Retina (tissue), 1 donor: Measurements from ENCODE around the gene LCE1E.

Source experiments
- DNase-seq: peaks from one replicate; pipeline ENCODE4 v3.0.0-alpha.2; 2016

LCE1E gene

DNA sequence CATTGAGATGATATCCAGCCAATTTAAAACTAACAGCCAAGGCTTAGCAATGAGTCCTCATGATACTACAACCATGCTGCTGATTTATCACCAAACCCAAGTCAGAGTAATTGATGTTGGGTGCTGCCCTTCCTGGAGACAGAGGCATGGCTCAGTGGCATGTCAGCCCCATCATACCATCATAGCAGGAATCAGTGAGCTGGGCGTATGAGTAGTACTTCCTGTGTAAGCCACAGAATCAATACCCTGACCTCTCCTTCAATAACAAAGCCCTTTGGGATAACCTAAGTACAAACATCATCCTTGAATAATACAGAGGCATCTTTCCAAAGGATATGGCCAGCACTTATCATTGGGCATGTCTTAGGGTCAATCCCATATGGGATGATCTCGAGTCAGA, 3.0 kb upstream of the LCE1E start:
- no peak for DNase-seq

DNA sequence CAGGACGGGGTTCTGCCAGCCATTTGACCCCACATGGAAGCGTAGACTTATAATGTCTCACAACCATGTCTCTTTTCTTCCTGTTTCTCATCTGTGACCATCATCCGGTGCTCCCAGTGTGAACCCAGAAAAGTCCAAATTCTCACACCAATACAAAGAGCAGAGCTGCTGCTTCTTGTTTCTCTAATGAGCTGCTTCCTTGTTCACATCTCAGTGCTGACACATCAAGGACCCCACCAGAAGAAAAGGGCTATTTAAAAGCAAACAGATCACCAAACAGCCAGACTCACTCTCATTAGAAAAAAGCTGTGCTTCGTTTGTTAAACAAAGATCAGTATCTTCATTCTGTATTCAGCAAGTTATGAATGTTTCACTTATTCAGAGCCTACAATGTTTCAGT, 9.6 kb downstream of the LCE1E start:
- DNase-seq: no peak

GRCh38 chr1:152796421-152796820, 10.4 kb downstream of the LCE1E start, which contains the start of gene LCE1D:
Gene LCE1D (plus strand): TSS chr1:152796721. CDS start chr1:152797795, 1,074 bp downstream.
- DNase-seq: no peak

DNA sequence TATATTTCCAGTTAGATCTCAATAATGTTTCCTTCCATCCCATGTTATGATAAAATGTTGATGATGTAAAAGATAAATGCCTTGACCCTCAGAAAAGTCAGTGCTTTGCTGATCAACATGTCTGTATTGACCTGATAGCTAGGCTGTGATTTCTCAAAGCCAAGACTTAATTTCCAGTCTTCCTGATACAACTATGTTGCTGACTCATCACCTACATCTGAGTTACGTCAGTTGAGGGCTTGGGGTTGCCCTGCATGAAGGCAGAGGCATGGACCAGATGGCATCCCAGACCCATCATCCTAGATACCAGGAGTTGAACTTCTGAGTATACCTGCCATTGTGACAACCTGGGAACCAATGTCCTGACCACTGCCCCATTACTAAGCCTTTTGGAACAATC, 15.3 kb downstream of the LCE1E start:
- no peak for DNase-seq

DNA sequence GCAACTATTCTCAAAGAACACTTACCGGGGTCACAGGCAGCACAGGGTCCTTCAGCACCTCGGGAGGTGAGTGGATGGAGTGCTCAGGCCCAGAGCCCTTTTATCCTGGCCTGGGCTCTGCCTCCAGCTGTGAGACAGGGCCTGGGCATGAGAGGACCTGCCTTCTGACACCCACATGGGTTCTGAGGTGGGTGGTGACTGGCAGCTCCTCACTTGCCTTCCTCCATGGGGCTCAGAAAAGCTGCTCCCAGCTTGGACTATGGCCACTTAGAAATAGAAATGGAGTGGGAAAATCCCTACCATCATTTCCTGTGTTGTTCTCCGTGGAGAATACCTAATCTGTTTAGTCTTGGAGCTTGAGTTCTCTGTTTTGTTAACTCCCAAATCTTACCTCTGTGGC, 20.5 kb downstream of the LCE1E start, which contains the start of gene LCE1C:
TSS of gene LCE1C (minus strand) at position 76 of the 400 bp plus-strand sequence. CDS start 1,173 bp downstream, outside the sequence.
- no peak for DNase-seq

DNA sequence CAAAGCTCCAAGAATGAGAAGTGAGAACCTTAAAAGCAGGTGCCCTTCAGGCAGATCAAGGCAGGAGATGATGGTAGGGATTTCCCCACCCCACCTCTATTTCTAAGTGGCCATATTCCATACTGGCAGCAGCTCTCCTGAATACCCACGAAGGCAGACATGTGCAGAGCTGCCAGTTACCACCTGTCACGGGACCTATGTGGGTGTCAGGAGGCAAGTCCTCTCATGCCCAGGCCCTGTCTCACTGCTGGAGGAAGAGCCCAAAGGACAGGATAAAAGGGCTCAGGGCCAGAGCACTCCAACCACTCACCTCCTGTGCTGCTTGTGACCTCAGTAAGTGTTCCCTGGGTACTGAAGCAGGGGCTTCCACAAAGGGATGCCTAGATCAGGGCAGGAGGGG, 25.0 kb downstream of the LCE1E start:
- no peak for DNase-seq

- DNase-seq: no peak
Observed at GRCh38 chr1:152811671-152812070, 25.6 kb downstream of the LCE1E start, which contains the start of gene LCE1B. Gene LCE1B (plus strand): TSS chr1:152811971. CDS start chr1:152812447, 476 bp downstream.

DNA sequence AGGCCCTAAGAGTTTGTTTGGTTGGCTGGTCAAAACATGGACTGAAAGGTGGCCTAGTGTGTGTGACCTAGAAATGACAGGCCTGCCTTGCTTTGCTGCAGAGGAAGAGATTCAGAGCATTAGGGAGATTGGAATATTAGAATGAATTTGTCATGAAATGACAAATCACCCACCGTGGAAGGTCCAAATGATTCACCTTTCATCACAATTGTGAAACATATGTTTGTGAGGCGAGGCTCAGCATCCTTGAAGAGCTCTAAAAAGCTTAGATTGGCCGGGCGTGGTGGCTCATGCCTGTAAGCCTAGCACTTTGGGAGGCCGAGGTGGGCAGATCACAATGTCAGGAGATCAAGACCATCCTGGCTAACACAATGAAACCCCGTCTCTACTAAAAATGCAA, 31.3 kb downstream of the LCE1E start:
- no peak for DNase-seq

DNA sequence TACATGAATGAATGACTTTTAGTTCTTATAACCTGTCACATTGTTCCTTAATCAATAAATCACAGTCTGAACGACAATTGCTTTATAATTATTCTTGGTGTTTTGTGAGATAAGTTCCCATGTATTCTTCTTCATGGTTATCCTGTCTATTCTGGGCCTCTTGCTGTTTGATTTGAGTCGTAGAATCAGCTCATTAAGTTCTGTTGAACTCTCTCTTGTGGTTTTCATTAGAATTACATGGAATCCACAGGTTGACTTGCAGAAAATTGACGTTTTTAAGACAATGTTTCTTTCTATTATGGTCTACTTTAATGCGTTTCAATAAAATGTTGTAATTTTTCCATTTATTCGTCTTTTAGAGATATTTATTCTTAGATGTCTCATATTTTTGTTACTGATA, 37.2 kb downstream of the LCE1E start:
- DNase-seq: no peak

- DNase-seq: no peak
Observed at GRCh38 chr1:152824964-152825363, 38.9 kb downstream of the LCE1E start.

DNA sequence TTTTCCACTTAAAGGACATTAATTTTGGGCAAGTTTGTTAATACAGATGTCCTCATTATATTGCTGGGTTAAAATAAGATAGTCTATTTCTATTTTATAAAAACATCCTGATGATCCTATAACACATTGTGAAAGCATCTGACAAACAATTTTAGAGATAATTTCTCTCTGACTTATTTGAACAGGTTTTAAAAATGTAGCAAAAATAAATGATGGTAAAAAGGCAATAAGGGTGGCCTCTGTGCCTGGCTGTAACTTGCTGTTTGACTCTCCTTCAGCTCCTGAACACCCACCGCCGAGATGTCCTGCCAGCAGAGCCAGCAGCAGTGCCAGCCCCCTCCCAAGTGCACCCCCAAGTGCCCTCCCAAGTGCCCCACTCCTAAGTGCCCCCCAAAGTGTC, 41.1 kb downstream of the LCE1E start, which contains the start of gene LCE1A:
TSS of gene LCE1A (plus strand) at position 301 of the 400 bp plus-strand sequence. CDS start at position 301, 0 bp downstream.
- no peak for DNase-seq

DNA sequence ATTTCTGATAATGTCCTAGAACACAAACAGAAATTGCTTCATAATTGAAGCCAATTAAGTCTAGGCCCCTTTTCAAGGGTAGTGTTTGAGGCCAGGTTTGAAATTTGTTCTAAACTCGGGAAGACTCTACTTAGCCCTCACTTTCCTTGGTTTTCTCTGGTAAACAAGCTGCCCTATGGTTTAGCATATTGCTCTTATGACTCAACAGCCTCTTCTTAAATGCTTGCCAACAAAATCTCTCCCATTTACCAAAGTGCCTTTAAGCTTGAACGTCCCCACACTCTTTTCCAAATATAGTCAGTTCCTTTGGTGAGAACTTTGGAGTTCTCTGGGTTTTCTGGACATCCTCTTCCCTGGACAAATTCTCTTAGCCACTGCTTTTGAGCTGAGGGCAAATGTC, 50.8 kb downstream of the LCE1E start:
- DNase-seq: no peak
